ENCODE data around the gene TRERF1. TPM values are rescaled to one million over a fixed set of nuclear protein-coding genes. Genes with fewer than 3 reads are reported as not detected.
"Not testable (repeated sequence)": the region's sequence is repeated elsewhere in the genome, so short reads cannot be mapped to it uniquely, and the experiment has no call there.

The TRERF1 gene
- total and polyA plus RNA-seq, 2 of the 4 experiments (the other 2 are of a cell fraction): 6.3 to 9.9 TPM

DNA sequence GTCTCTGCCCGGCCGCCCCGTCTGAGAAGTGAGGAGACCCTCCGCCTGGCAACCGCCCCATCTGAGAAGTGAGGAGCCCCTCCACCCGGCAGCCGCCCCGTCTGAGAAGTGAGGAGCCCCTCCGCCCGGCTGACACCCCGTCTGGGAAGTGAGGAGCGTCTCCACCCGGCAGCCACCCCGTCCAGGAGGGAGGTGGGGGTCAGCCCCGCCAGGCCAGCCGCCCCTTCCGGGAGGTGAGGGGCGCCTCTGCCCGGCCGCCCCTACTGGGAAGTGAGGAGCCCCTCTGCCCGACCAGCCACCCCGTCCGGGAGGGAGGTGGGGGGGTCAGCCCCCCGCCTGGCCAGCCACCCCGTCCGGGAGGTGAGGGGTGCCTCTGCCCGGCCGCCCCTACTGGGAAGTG is 14.7 kb upstream of the TRERF1 start:
- H3K23ac ChIP-seq (ENCODE audit: low read depth, low read length); H3K79me1 ChIP-seq (ENCODE audit: low read depth in 1 of 2, low read length in 2 of 2); H4K20me1 ChIP-seq (ENCODE audit: insufficient read depth, low read length); H4K5ac ChIP-seq (ENCODE audit: low read depth, low read length); H3K4me3 ChIP-seq (ENCODE audit: insufficient read depth, low read depth, low read length); CTCF ChIA-PET; H3K14ac ChIP-seq (replicated peaks; ENCODE audit: low read depth, low read length); H3K18ac ChIP-seq (ENCODE audit: low read depth, low read length); H3K9ac ChIP-seq (ENCODE audit: low read depth, low read length); H2BK120ac ChIP-seq (ENCODE audit: low read depth, low read length); H3K4me2 ChIP-seq (ENCODE audit: low read depth, low read length); H2AK9ac ChIP-seq (replicated peaks; ENCODE audit: low read depth, low read length, poor library complexity); in situ Hi-C loops (cut with MboI; ENCODE audit: low sequenced_read_pairs); H2AFZ ChIP-seq (replicated peaks; ENCODE audit: low read length, poor library complexity); BruUV-seq (replicated peaks); H3K27me3 ChIP-seq (ENCODE audit: control insufficient read depth, insufficient read depth, low read length); ATAC-seq (ENCODE audit: low read depth); H3K9me1 ChIP-seq (ENCODE audit: insufficient read depth, low read length); DNase-seq; H3K4me1 ChIP-seq (ENCODE audit: control insufficient read depth, insufficient read depth, low read length); dilution Hi-C loops (cut with HindIII; ENCODE audit: low sequenced_read_pairs, unreplicated experiment); H2BK5ac ChIP-seq (ENCODE audit: low read depth, low read length, poor library complexity, severe bottlenecking); H3K56ac ChIP-seq (ENCODE audit: extremely low read depth, insufficient read depth, low read length); H4K8ac ChIP-seq (ENCODE audit: low read depth in 2 of 2, low read length in 2 of 2); intact Hi-C loops (cut with micrococcal nuclease); POLR2A ChIA-PET (ENCODE audit: unreplicated experiment); H2BK20ac ChIP-seq (ENCODE audit: low read depth, low read length); H3K27ac ChIP-seq (ENCODE audit: insufficient read depth, low read length); H2BK15ac ChIP-seq (ENCODE audit: low read depth, low read length); H3K4ac ChIP-seq (ENCODE audit: low read depth, low read length); H3K36me3 ChIP-seq (ENCODE audit: control insufficient read depth, insufficient read depth, low read length); H4K91ac ChIP-seq (ENCODE audit: insufficient read depth, low read depth, low read length); H2AK5ac ChIP-seq (ENCODE audit: low read depth, low read length): not testable (repeated sequence)
- peaks cover 12% of the 10 kb centered on the region for H3K9me3 ChIP-seq (ENCODE audit: control insufficient read depth, insufficient read depth, low read length)
- WGBS, 2 experiments (ENCODE audit: extremely low coverage in 2 of 2, insufficient read length in 1 of 2): no CpG with 5 or more reads among the region's 28 CpGs

Data from IMR-90 (cell line).